ENCODE results near the gene TSEN54.

TSEN54 gene

DNA sequence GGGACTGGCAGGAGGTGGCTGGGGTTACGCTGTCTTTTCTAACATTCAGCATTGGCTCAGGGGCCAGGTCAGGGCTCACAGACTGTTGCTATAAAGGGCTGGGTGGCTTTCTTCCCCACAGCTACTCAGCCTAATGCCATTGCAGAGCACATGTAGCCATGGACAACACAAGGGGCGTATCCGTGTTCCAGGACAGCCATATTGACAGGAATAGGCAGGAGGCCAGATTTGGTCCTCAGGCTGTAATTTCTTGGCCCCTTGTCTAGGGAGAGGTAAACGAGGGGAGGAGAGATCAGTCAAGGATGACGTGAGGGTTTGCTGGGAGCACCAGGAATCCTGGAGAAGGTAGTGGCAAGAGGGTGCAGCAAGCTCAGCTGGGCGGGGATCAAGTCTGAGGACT is 50.1 kb downstream of the TSEN54 start:
- ChIA-PET POLR2A (no interaction called here), CTCF (interaction anchor here (1.3 kb wide), 1 partner anchor 118 kb away, joined by 3 read pairs; no protein-coding TSS in a partner anchor)
- TF ChIP-seq, protein P1, sequence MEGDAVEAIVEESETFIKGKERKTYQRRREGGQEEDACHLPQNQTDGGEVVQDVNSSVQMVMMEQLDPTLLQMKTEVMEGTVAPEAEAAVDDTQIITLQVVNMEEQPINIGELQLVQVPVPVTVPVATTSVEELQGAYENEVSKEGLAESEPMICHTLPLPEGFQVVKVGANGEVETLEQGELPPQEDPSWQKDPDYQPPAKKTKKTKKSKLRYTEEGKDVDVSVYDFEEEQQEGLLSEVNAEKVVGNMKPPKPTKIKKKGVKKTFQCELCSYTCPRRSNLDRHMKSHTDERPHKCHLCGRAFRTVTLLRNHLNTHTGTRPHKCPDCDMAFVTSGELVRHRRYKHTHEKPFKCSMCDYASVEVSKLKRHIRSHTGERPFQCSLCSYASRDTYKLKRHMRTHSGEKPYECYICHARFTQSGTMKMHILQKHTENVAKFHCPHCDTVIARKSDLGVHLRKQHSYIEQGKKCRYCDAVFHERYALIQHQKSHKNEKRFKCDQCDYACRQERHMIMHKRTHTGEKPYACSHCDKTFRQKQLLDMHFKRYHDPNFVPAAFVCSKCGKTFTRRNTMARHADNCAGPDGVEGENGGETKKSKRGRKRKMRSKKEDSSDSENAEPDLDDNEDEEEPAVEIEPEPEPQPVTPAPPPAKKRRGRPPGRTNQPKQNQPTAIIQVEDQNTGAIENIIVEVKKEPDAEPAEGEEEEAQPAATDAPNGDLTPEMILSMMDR (IDR thresholded peaks at IDR 0.05; ENCODE audit: insufficient read depth, low read length, missing control alignments): no peak
- no peak for DNase-seq (ENCODE audit: low read depth, low spot score)
- H3K4me3 ChIP-seq (ENCODE audit: low read depth, low read length): no peak overlapping the region

DNA sequence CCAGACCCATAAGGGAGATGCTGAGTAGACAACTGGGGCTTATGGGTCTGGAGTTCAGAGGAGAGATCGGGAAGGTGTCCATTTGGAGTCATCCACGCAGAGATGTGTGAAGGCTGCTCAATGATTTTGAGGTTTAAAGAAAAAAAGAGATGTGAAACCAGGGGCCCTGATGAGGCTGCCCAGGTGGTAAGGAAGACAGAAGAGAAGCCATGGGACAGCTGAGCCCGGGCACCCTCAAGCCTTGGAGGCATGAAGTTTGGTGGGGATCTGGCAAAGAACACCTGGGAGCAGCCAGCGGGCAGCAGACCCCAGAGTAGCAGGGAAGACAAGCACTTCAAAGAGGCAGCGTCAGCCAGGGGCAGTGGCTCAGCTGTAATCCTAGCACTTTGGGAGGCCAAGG is 50.5 kb downstream of the TSEN54 start:
- CTCF ChIA-PET: interaction anchor here (1.3 kb wide), 1 partner anchor 119 kb away, joined by 3 read pairs; no protein-coding TSS in a partner anchor
- no peak overlapping the region for H3K4me3 ChIP-seq (ENCODE audit: low read depth, low read length)
- POLR2A ChIA-PET: no interaction called here
- DNase-seq (ENCODE audit: low read depth, low spot score): no peak
- TF ChIP-seq, protein P1 (IDR thresholded peaks at IDR 0.05; ENCODE audit: insufficient read depth, low read length, missing control alignments): no peak

DNA sequence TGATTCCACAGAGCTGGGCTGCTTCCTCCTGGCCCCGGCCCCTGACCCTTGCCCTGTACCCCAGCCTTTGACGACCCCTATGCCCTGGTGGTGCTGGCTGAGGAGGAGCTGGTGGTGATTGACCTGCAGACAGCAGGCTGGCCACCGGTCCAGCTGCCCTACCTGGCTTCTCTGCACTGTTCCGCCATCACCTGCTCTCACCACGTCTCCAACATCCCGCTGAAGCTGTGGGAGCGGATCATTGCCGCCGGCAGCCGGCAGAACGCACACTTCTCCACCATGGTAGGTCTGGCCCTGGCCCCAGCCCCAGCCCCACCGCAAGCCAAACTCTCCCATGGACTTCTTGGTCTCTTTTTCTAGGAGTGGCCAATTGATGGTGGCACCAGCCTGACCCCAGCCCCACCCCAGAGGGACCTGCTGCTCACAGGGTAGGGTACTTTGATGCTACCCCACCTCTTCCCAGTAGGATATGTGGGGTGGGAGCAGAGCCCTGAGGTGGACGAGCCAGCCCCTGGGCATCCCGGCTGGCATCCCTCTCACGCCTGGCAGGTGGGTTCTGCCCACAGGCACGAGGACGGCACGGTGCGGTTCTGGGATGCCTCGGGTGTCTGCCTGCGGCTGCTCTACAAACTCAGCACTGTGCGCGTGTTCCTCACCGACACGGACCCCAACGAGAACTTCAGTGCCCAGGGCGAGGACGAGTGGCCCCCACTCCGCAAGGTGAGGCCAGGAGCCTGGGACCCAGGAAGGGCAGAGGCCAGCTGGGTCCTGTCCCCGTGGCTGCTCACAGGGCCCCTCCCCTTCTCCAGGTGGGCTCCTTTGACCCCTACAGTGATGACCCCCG is 52.3 kb downstream of the TSEN54 start:
- TF ChIP-seq, protein P1 (IDR thresholded peaks at IDR 0.05; ENCODE audit: insufficient read depth, low read length, missing control alignments): no peak
- H3K4me3 ChIP-seq (ENCODE audit: low read depth, low read length): no peak overlapping the region
- CTCF ChIA-PET: interaction anchor here (1.2 kb wide), 1 partner anchor 52 kb away, joined by 3 read pairs; the partner anchor contains the start of gene TSEN54
- DNase-seq (ENCODE audit: low read depth, low spot score): no peak
- POLR2A ChIA-PET: no interaction called here

DNA sequence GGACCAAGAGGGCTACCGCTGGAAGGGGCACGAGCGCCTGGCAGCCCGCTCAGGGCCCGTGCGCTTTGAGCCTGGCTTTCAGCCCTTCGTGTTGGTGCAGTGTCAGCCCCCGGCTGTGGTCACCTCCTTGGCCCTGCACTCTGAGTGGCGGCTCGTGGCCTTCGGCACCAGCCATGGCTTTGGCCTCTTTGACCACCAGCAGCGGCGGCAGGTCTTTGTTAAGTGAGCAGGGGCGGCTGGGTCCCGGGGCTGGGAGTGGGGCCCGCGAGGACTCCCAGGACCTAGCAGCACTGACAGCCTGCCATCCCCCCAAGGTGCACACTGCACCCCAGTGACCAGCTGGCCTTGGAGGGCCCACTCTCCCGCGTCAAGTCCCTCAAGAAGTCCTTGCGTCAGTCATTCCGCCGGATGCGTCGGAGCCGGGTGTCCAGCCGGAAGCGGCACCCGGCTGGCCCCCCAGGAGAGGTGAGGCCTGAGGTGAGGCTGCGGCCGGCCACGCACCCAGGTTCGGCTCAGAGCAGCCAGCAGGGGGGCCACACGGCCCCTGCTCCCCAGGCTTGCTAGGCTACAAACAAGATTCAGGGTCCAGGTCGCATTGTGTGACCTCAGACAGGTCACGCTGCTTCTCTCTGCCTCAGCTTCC is 53.8 kb downstream of the TSEN54 start:
- H3K4me3 ChIP-seq (ENCODE audit: low read depth, low read length): no peak overlapping the region
- DNase-seq (ENCODE audit: low read depth, low spot score): no peak
- ChIA-PET POLR2A (no interaction called here), CTCF (interaction anchor here (1.5 kb wide), 1 partner anchor 32 kb away, joined by 5 read pairs; no protein-coding TSS in a partner anchor)
- TF ChIP-seq, protein P1 (IDR thresholded peaks at IDR 0.05; ENCODE audit: insufficient read depth, low read length, missing control alignments): no peak

DNA sequence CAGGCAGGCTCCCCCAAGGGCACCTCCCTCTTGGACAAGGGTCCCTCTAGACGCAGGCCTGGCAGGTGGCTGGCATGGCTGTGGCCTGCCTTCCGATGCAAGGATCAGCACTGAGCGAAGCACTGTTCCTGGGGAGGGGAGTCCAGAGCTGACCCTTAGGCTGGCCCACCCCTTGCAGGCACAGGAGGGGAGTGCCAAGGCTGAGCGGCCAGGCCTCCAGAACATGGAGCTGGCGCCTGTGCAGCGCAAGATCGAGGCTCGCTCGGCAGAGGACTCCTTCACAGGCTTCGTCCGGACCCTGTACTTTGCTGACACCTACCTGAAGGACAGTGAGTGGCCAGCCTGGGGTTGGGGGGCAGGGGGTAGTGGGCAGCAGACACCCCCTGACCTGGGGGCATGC is 54.4 kb downstream of the TSEN54 start:
- ChIA-PET CTCF (interaction anchor here (0.9 to 1.5 kb wide), 3 partner anchors 18 to 63 kb away, joined by 3 to 5 read pairs (median 4); partner anchors contain the start of gene SMIM5), POLR2A (interaction anchor here (0.6 kb wide), 1 partner anchor 36 kb away, joined by 3 read pairs; no protein-coding TSS in a partner anchor)
- H3K4me3 ChIP-seq (ENCODE audit: low read depth, low read length): no peak overlapping the region
- TF ChIP-seq, protein P1 (IDR thresholded peaks at IDR 0.05; ENCODE audit: insufficient read depth, low read length, missing control alignments): no peak
- no peak for DNase-seq (ENCODE audit: low read depth, low spot score)
